HG03095 (cell line): ENCODE results near the gene SERTM2.
"Not testable (repeated sequence)": the region's sequence is repeated elsewhere in the genome, so short reads cannot be mapped to it uniquely, and the experiment has no call there.

Experiments used
- ATAC-seq: cut with Tn5 transposase; IDR thresholded peaks from one replicate; pipeline ENCODE4 v1.9.1; 2021; ENCODE audit warnings: moderate library complexity; ENCODE audit not compliant: unreplicated experiment

SERTM2 gene

DNA sequence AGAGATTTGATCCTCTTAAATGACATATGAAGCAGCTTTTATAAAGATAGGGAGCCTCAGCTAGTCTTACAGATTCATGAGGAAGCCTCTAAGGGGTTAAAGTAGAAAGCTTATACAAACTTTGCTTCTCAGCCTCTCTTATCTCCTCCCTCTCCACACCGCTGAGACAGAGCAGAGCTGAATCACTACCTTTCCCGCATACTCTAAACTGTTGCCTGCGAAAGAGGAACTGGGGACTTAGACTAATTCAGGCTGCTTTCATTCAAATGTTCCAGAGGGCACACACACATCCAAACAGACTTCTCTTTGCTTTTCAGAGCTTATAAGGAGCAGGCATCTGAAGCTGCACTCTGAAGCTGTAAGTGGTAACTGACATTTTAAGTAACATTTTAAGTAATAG lies at the start of gene SERTM2:
SERTM2 (plus strand) TSS at position 169 of the 400 bp plus-strand sequence. CDS start 7,213 bp downstream, outside the sequence.
- ATAC-seq: peak; percentile 93

DNA sequence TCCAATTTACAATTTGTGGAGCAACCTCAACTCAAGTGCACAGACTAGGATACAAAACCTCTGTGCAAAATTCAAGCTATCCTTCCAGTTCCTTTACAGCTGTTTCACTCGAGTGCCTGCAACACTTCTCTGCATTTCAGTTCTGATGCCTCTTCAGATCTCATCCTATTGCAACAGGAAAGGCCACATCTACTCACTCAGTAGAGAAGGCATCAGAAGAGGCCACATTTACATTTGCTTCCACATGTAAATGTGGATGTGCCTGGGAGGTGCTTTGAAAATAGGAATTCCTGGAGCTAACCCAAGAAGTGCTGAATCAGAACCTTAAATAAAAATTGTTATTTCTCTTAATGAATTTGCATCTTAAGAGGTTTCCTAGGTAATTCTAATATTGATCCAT lies 45.8 kb upstream of the SERTM2 start:
- ATAC-seq: no peak

DNA sequence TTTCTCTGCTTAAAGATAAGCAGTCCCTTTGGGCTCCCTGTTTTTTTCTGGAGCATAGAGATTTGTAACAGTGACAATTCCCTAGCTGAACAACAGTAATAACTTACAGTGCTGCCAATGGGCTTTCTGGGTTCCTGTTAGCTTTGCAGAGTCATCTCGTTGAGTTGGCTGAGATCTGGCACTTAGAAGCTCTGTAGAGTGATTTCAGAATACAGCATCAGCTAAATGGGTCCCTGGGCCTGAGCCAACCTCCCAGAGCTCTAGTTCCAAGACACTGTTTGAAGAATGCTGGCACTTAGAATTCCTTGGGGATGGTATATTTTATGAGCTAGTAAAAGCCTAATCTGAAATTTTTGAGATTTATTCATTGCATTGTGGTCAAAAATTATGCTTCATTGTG lies 43.5 kb upstream of the SERTM2 start:
- ATAC-seq: no peak

DNA sequence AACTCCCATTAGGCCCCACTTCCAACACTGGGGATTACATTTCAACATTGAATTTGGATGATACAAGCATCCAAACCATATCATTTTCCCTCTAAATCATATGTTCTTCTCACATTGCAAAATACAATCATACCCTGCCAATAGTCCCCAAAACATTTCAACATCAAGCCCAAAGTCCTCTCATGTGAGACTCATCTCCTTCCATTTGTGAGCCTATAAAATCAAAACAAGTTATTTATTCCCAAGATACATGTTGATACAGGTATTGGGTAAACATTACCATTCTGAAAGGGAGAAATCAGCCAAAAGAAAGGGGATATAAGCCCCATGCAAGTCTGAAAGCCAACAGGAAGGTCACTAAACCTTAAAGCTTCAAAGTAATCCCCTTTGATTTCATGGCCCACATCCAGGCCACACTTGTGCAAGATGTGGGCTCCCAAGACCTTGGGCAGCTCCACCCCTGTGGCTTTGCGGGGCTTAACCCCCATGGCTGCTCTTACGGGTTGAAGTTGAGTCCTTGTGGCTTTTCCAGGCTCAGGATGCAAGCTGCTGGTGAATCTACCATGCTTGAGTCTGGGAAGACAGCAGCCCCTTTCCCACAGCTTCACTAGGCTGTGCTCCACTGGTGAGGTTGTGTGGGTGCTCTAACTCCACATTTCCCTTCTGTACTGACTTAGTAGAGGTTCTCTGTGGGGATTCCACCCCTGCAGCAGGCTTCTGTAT lies 40.6 kb upstream of the SERTM2 start:
- no peak for ATAC-seq

DNA sequence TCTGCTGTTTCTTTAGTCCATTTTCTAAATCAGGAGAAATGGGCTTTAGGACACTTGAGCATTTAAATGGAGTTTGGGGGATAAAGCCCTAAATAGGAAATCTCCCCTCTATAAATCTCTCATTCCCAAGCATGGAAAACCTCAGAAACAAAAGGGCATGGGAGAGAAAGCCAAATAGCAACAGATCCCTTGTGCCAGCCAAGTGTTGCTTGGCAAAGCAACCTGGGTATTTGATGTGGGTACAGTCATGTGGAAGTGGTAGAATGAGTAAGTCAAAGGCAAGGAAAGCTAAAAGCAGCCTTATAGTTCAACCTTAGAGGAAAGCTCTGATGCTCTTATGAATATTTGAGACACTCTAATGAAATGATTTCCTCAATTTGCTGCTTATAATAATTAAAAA lies 29.5 kb upstream of the SERTM2 start:
- ATAC-seq: no peak

DNA sequence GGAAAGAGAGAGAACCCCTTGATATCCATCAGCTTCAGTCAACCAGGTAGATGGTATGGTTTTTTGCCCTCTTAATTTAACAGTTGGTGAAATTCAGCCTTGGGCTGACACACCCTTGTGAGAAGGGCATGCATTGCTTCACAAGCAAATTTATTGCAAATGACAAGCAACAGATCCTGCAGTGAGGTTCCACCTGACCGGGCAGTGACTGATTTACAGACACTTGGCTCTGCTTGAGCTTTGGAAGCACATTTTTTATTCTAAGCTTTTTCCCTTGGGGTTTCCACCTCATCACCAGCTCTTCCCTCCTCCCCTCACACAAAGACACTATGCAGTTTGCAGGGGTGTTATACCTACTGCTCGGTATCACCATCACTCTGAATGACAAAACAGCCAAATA lies 28.3 kb upstream of the SERTM2 start:
- ATAC-seq: no peak

DNA sequence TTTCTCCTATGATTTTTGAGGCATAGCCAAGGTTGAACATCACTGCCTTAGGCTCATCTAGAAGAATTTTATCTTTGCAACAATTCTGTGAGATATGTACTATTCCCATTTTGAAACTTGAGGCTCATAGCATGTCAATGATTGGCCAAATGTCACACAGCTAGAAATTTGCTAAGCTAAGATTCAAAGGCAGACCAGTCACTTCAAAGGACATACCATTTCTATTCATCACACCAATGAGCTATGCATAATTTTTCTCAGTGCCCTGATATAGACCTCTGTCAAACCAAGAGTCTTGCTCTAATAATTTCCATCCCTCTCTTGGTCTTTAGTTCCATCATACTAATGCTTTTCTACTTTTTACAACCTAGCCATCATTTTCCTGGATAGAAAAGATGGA lies 27.6 kb upstream of the SERTM2 start:
- no peak for ATAC-seq

DNA sequence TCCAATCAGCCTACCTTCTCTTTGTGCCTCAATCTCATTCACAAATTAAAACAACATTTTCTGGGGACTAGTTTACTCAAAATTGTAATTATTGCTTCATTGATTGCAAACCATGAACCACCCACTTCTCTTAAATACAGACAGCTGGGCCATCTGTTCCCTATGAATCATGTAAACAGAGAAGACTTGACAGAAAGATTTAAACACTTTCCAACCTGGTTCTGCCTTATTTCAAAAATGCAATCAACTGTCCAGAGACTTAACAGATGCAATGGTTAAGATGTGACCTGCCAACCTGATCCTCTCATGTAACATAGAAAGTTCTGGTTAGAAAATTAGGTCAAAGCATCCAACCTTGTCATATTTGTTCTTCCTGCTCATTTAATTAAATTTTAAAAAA lies 20.8 kb upstream of the SERTM2 start:
- ATAC-seq: no peak

DNA sequence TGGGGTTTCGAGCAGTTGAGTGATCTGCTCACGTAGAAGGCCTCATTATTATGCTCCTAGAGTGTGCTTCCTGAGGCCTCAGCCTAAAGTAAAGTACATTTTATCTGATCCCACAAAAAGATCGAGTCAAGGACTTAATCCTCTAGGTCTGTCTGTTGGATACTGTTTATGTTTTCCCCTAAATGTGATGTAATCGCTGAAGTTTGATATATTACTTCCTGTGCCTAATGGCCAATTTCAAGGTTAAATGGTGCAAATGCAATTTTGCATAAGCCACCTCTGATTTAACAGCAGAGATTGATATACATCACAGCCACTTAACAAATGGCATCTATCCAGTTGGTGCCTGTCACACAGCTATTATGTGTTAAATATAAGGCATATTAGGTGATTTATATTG lies 19.4 kb upstream of the SERTM2 start:
- ATAC-seq: no peak

DNA sequence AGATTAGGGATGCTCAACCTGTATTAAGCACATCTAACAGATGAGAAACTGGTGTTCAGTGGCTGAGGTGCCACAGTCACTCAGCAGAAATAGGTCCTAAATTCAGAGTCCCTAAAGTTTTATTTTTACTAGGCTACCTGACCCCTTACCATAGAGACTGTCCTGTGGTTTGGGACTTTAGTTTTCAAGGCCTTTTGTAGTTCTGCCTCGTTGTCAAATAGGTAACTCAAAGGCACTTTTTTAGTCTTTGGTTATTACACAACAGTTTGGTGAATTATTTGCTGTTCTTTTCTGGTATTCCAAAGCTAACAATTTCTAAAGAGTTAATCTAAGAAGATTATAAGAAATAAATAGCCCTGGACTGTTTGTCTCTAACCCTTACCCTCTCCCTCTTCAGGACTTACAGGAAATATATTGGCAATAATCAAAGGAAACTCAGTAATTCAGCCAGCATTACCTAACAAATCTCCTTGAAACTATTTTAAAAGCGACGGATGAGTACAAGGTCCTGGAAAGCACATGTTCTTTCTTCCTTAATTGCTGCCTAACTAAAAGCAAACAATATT lies 12.8 kb upstream of the SERTM2 start:
- no peak for ATAC-seq

DNA sequence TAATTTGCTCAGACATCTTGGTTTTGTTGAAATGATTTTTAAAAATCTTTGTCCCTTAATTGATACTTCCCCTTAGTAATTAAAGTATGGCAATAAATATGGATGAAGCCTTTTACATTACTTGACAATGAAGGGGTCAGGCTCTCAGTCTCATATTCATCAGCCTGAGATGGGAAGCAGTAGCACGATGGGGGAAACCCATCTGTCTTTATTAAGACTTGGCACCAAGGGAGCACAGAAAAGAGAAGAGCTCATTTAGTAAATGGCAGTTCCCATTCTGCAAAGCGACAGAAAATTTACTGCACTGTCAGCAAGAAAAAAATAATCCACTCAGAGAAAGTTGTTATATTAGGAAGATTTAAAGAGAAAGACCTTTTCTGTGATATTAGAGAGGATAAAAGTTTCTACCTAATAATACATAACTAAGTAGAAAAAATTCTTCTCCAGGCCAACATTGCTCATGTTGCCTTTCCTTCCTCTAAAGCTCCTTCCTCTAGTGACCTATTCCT lies 7.9 kb upstream of the SERTM2 start:
- no peak for ATAC-seq

DNA sequence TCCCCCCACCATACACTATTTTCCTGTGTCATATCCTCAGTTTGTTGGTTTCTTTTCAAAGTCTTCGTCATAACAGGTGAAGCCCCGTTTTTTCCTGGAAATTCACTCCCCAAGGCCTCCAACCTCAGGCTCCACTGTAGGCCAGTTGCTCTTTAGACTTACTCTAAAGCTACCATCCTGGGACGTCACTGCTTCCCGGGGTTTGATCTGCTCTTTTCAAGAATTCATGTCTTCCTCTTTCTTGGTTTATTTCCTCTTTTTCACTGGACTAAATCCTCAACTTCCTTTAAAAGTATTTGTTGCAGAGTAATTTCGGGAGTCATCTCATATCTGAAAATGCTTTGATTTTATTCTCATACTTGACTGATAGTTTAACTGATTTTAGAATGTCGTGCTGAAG lies 6.5 kb upstream of the SERTM2 start:
- ATAC-seq: no peak

DNA sequence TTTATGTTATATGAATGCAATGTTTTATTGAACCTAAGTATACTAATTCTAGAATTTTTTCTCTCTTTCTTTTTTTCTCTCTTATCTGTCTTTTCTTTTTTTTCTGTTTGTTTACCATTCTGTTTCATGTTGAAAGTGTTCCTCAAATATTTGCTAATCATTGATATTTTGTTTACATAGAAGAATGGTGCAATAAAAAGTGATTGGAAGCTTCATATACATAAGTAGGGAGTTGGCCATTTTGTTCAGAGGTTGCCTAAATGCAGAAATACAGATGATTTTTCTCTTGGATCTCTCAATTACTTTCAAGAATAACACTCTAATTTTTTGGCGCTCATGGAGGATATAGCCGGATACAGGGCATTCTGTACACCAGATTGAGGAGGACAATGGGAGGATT lies 5.7 kb upstream of the SERTM2 start:
- ATAC-seq: no peak

DNA sequence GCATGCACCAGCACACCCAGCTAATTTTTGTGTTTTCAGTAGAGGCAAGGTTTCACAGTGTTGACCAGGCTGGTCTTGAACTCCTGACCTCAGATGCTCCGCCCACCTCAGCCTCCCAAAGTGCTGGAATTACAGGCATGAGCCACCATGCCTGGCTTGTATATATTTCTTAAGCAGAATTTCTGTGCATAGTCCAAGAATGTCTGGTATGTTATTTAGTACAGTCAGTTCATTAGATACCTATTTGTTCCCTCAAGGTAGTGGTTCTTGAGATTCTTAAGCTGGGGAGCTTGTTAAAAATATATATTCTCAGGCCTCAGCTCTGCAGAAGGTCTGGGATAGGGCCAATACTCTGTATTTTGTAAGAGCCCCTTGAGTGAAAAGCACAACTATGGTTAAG lies 4.6 kb upstream of the SERTM2 start:
- ATAC-seq: no peak

DNA sequence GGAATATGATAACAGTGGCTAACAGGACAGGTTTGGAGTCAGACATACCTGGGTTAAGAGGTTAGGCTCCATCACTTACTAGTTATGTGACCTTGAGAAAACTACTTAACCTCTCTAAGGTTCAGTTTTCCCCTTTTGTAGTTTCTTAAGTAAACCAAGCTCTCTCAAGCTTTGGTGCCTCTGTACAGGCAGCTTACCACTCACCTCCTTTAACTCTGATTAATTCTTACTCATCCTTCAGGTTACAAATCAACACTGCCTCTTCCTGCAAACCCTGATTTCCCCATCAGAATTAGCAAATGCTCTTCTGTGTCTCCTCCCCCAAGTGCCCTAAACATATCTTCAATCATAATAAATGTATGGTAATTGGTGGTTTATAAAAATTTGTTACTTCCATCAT lies 3.5 kb upstream of the SERTM2 start:
- no peak for ATAC-seq

DNA sequence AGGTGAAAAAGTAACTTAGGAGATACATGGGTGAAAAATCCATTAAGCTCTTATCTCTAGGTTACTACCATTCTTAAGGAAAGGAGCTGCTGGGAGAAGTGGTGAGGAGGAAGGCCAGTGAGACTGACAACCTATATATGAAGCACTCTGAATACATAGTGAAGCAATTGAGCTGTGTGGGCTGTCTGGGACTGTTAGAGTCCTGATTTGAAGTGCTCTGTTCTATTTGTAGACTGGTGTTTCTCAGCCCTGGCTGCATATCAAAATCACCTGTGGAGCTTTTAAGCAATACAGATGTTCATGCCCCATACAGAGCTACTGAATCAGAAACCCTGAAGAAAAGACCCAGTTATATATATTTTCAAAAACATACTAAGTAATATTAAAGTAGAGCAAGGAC lies 3.9 kb downstream of the SERTM2 start:
- ATAC-seq: no peak

DNA sequence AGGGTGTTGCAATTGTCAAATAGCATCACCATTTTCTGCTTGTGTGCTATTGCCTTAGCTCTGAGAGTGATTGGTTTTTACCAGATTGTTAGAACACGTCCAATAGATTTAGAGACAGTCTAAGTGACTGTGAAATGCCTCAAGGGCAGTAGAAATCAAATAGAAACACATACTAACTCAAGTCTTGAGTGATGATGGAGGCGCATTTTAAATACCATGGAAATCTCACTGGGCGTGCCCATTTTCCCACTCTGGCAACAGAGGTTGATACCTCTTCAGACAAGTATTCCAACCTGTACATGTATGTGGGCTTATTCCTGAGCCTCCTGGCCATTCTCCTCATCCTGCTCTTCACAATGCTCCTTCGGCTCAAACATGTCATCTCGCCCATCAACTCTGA lies 7.2 kb downstream of the SERTM2 start:
- no peak for ATAC-seq

DNA sequence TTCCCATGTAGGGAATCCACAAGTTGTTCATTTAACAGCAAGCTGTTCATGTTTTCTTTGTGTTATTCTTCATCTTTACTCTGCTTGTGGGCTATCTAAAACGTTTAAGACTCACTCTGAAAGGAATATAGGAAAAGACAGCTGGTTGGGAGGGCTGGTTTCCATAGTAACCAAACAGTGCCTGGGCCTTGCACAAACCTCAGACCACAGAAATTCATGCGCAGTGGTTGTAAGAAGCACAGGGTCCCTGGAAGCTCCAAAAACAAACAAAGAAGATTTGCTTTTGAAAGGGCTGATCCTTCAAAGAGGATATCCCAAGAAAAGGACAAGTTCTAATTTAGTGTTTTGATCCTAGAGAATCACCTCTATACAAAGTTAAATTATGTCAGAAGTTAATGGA lies 7.8 kb downstream of the SERTM2 start:
- no peak for ATAC-seq

DNA sequence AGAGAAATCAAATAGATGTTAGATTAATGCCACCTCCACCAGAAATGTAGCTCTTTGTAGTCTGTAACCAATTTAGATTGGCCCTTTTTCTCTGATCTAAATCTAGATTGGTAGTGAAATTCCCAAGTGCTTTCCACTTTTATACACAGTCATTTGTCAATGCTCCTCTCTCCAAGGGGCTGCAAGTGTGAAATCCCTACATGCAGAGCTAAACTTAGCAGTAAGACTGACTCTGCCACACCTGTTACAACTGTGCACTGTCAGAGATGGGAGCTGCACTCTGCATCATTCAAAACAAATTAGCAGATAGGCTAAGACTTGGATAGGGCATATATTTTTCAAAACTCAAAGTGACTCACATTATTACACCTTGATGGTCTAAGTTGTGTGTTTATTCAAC lies 9.1 kb downstream of the SERTM2 start:
- no peak for ATAC-seq

DNA sequence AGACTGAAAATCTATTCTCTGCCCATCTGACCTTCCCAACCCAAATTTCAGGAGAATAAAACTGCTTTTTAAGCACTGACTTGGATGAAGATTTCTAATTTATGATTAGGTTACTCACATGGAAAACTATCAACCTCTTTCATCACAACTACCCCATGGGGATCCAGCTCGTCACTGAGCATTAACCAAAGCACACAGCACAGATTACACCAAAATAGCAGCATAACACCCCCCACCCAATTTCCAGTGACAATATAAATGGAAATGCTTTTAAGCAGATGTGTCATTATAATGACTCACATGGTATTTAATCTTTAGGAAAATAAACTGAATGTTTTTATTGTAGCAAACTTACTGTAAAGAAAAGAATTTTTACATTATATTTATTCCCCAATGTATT lies 9.7 kb downstream of the SERTM2 start:
- ATAC-seq: no peak

DNA sequence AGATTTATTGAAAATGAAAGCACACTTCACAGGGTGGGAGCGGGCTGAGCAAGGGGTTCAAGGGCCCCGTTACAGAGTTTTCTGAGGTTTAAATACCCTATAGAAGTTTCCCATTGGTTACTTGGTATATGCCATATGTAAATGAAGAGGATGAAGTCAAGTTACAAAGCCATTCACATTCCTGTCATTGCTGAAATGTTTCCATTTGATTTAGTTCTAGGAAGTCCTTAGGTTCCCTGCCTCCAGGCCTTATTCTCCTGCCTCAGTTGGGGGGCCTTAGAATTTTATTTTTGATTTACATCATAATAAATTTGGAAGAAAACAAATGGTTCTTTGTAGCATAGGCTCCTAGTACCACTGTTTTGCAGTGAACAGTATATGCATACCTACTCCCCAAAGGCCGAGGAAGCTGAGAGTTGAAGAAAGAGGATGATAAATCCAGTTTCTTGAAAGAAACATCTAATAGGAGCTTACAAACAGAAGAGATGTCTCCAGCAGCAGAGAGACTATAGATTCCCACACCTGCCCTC lies 31.8 kb downstream of the SERTM2 start:
- ATAC-seq: no peak

DNA sequence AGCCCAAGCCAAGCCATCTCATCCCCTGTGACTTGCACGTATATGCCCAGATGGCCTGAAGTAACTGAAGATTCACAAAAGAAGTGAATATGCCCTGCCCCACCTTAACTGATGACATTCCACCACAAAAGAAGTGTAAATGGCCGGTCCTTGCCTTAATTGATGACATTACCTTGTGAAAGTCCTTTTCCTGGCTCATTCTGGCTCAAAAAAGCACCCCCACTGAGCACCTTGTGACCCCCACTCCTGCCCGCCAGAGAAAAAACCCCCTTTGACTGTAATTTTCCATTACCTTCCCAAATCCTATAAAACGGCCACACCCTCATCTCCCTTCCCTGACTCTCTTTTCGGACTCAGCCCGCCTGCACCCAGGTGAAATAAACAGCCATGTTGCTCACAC lies 37.8 kb downstream of the SERTM2 start:
- not testable (repeated sequence) for ATAC-seq
